SU-DHL-6 (cell line): ENCODE measurements around the gene ZNF362.

Source experiments
- EZH2phosphoT487 ChIP-seq: fragments of 200-600 bp; sonication (generic), shearing (Covaris generic); conservative IDR thresholded peaks from 2 replicates; pipeline ENCODE4 v1.6.1; 2018; ENCODE audit warnings: mild to moderate bottlenecking, antibody characterized with exemption, low read length, moderate library complexity, mixed read lengths
- TF ChIP-seq, protein P1 (sequence below): fragments of 200-600 bp; sonication (generic); IDR thresholded peaks from one replicate; pipeline ENCODE4 v1.5.1; 2017; ENCODE audit warnings: antibody characterized with exemption, mild to moderate bottlenecking, low read length, moderate library complexity; ENCODE audit not compliant: insufficient read depth, poor library complexity, severe bottlenecking

DNA sequence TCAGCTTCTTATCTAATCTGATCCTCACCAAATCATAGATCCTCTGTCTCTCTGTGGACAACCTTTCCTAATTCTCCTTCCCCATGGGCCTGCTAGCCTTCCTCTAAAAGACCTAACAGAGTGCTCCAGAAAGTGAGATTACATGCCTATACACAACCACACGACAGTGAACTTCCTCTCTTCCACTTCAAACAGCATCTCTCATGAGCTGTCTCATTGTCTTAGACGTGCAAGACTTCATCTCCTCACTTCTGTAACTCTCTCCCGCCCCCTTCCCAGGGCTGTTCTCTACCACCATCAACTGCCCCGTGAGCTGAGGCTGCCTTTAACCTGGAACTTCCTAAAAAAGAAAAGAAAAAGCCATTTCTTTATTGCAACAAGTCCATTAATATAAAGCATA lies 78.7 kb downstream of the ZNF362 start:
- TF ChIP-seq, protein P1, sequence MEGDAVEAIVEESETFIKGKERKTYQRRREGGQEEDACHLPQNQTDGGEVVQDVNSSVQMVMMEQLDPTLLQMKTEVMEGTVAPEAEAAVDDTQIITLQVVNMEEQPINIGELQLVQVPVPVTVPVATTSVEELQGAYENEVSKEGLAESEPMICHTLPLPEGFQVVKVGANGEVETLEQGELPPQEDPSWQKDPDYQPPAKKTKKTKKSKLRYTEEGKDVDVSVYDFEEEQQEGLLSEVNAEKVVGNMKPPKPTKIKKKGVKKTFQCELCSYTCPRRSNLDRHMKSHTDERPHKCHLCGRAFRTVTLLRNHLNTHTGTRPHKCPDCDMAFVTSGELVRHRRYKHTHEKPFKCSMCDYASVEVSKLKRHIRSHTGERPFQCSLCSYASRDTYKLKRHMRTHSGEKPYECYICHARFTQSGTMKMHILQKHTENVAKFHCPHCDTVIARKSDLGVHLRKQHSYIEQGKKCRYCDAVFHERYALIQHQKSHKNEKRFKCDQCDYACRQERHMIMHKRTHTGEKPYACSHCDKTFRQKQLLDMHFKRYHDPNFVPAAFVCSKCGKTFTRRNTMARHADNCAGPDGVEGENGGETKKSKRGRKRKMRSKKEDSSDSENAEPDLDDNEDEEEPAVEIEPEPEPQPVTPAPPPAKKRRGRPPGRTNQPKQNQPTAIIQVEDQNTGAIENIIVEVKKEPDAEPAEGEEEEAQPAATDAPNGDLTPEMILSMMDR, result no peak
- TF ChIP-seq EZH2phosphoT487, result no peak
